Measurements from ENCODE around the gene MRAP2. TPM values are rescaled to one million over a fixed set of nuclear protein-coding genes. Genes with fewer than 3 reads are reported as not detected.
"Not testable (repeated sequence)": the region's sequence is repeated elsewhere in the genome, so short reads cannot be mapped to it uniquely, and the experiment has no call there.

MRAP2 gene
- total RNA-seq, 2 donors from 2014 or later = 67.5 to 104 TPM

- TF ChIP-seq CTCF (IDR thresholded peaks at IDR 0.05) = no peak
- peaks cover 18% of the 10 kb centered on the region for H3K36me3 ChIP-seq
- DNase-seq (ENCODE audit: low spot score) = no peak
- ATAC-seq (ENCODE audit: insufficient number of reproducible peaks, low FRiP score, low read depth) = no peak
- no peak overlapping the region for H3K4me3 ChIP-seq
- peak overlapping the region in 1 of 2 donors; percentile 7 for H3K27ac ChIP-seq
- H3K27me3 ChIP-seq (replicated peaks; ENCODE audit: insufficient read depth) = no peaks in the 10 kb centered on the region
- H3K4me1 ChIP-seq (ENCODE audit: control insufficient read depth in 1 of 2, low read depth in 2 of 2) = peaks cover 8 to 35% of the 10 kb centered on the region in 2 donors
- no peaks in the 10 kb centered on the region for H3K9me3 ChIP-seq
Measured at GRCh38 chr6:84062519-84063154, 29.1 kb downstream of the MRAP2 start.

GRCh38 chr6:84065693-84066290 lies 32.2 kb downstream of the MRAP2 start:
- peak overlapping the region in 1 of 2 donors; percentile 46 for H3K27ac ChIP-seq
- H3K4me1 ChIP-seq (ENCODE audit: control insufficient read depth in 1 of 2, low read depth in 2 of 2) = peaks cover 8 to 35% of the 10 kb centered on the region in 2 donors
- DNase-seq (ENCODE audit: low spot score) = no peak
- no peak overlapping the region for H3K4me3 ChIP-seq
- no peaks in the 10 kb centered on the region for H3K27me3 ChIP-seq (replicated peaks; ENCODE audit: insufficient read depth)
- no peaks in the 10 kb centered on the region for H3K9me3 ChIP-seq
- ATAC-seq (ENCODE audit: insufficient number of reproducible peaks, low FRiP score, low read depth) = peak; percentile 84
- no peak for TF ChIP-seq CTCF (IDR thresholded peaks at IDR 0.05)
- peaks cover 21% of the 10 kb centered on the region for H3K36me3 ChIP-seq

GRCh38 chr6:84066536-84066935 lies 33.0 kb downstream of the MRAP2 start:
- peak overlapping the region in 1 of 2 donors; percentile 5 for H3K27ac ChIP-seq
- TF ChIP-seq CTCF (IDR thresholded peaks at IDR 0.05) = no peak
- no peak for DNase-seq (ENCODE audit: low spot score)

GRCh38 chr6:84068873-84069272 lies 35.3 kb downstream of the MRAP2 start:
- not testable (repeated sequence) for H3K27ac ChIP-seq; H3K9me3 ChIP-seq; H3K4me3 ChIP-seq; DNase-seq (ENCODE audit: low spot score); ATAC-seq (ENCODE audit: insufficient number of reproducible peaks, low FRiP score, low read depth); H3K27me3 ChIP-seq (replicated peaks; ENCODE audit: insufficient read depth)
- Histone ChIP-seq H3K4me1 (ENCODE audit: control insufficient read depth in 1 of 2, low read depth in 2 of 2) (peaks cover 8 to 26% of the 10 kb centered on the region in 2 donors), H3K36me3 (peaks cover 19% of the 10 kb centered on the region)

More at GRCh38 chr6:84066536-84066935, 33.0 kb downstream of the MRAP2 start:
- H3K4me1 ChIP-seq (ENCODE audit: control insufficient read depth in 1 of 2, low read depth in 2 of 2) = peaks cover 8 to 28% of the 10 kb centered on the region in 2 donors
- H3K36me3 ChIP-seq = peaks cover 21% of the 10 kb centered on the region
- H3K9me3 ChIP-seq = no peaks in the 10 kb centered on the region
- H3K4me3 ChIP-seq = no peak overlapping the region
- H3K27me3 ChIP-seq (replicated peaks; ENCODE audit: insufficient read depth) = no peaks in the 10 kb centered on the region
- no peak for ATAC-seq (ENCODE audit: insufficient number of reproducible peaks, low FRiP score, low read depth)

GRCh38 chr6:84072442-84072997 lies 38.9 kb downstream of the MRAP2 start:
- no peak for TF ChIP-seq CTCF (IDR thresholded peaks at IDR 0.05)
- Histone ChIP-seq H3K4me1 (ENCODE audit: control insufficient read depth in 1 of 2, low read depth in 2 of 2) (peaks cover 0 to 9% of the 10 kb centered on the region in 2 donors), H3K27me3 (replicated peaks; ENCODE audit: insufficient read depth) (no peaks in the 10 kb centered on the region), H3K36me3 (peaks cover 9% of the 10 kb centered on the region), H3K9me3 (no peaks in the 10 kb centered on the region), H3K4me3 (no peak overlapping the region), H3K27ac (no peak overlapping the region)
- DNase-seq (ENCODE audit: low spot score) = no peak
- ATAC-seq (ENCODE audit: insufficient number of reproducible peaks, low FRiP score, low read depth) = no peak
